Esophagus muscularis mucosa (tissue), 4 donors: ENCODE results near the gene RIC3.

ENCODE experiments used
- EP300 ChIP-seq: sonication (generic); formaldehyde crosslinking; IDR thresholded peaks from one replicate; pipeline ENCODE4 v1.6.1; 2017; ENCODE audit warnings: antibody characterized with exemption
- POLR2A ChIP-seq: fragments of 450-650 bp; IDR thresholded peaks from one replicate; pipeline ENCODE4 v1.6.1; 2017; ENCODE audit warnings: antibody characterized with exemption, moderate library complexity, mild to moderate bottlenecking, low read depth
- TF ChIP-seq, protein P1 (sequence below), 3 experiments: fragments of 200-600 bp in 2 of 3; fragments of 450-650 bp in 1 of 3; sonication (generic) in 2 of 3; IDR thresholded peaks; one replicate each; pipeline ENCODE4 v1.5.1; 2017 to 2019; ENCODE audit warnings: antibody characterized with exemption in 3 of 3, mild to moderate bottlenecking in 2 of 3, moderate library complexity in 1 of 3

GRCh38 chr11:8075119-8075726 is 93.6 kb downstream of the RIC3 start:
- TF ChIP-seq POLR2A, result no peak
- TF ChIP-seq, protein P1, sequence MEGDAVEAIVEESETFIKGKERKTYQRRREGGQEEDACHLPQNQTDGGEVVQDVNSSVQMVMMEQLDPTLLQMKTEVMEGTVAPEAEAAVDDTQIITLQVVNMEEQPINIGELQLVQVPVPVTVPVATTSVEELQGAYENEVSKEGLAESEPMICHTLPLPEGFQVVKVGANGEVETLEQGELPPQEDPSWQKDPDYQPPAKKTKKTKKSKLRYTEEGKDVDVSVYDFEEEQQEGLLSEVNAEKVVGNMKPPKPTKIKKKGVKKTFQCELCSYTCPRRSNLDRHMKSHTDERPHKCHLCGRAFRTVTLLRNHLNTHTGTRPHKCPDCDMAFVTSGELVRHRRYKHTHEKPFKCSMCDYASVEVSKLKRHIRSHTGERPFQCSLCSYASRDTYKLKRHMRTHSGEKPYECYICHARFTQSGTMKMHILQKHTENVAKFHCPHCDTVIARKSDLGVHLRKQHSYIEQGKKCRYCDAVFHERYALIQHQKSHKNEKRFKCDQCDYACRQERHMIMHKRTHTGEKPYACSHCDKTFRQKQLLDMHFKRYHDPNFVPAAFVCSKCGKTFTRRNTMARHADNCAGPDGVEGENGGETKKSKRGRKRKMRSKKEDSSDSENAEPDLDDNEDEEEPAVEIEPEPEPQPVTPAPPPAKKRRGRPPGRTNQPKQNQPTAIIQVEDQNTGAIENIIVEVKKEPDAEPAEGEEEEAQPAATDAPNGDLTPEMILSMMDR (IDR thresholded peaks at IDR 0.05), result no peak
- TF ChIP-seq EP300, result no peak
